GM21447 (cell line): Measurements from ENCODE around the gene CLEC1B.
"Not testable (repeated sequence)": the region's sequence is repeated elsewhere in the genome, so short reads cannot be mapped to it uniquely, and the experiment has no call there.

Experiments used
- ATAC-seq: cut with Tn5 transposase; IDR thresholded peaks from one replicate; pipeline ENCODE4 v1.9.1; 2021; ENCODE audit not compliant: unreplicated experiment

Gene CLEC1B

GRCh38 chr12:9975614-9976013, 23.3 kb downstream of the CLEC1B start:
- no peak for ATAC-seq

- ATAC-seq, result not testable (repeated sequence)
Observed at GRCh38 chr12:9974731-9975130, 24.2 kb downstream of the CLEC1B start.

GRCh38 chr12:9973949-9974348, 25.0 kb downstream of the CLEC1B start:
- no peak for ATAC-seq

GRCh38 chr12:9971181-9971580, 27.7 kb downstream of the CLEC1B start, which contains the start of gene CLEC12A:
TSS of gene CLEC12A (plus strand) at chr12:9971409. CDS start at chr12:9971597, 188 bp downstream.
- no peak for ATAC-seq

- ATAC-seq, result no peak
Observed at GRCh38 chr12:9969673-9970072, 29.2 kb downstream of the CLEC1B start.

- no peak for ATAC-seq
Observed at GRCh38 chr12:9961901-9962300, 37.0 kb downstream of the CLEC1B start.

- peak; percentile 90 for ATAC-seq
Observed at GRCh38 chr12:9961106-9961505, 37.8 kb downstream of the CLEC1B start.

GRCh38 chr12:9960590-9960989, 38.3 kb downstream of the CLEC1B start:
- ATAC-seq, result peak; percentile 25

- ATAC-seq, result no peak
Observed at GRCh38 chr12:9957834-9958233, 41.1 kb downstream of the CLEC1B start.

- not testable (repeated sequence) for ATAC-seq
Observed at GRCh38 chr12:9952954-9953729, 45.8 kb downstream of the CLEC1B start.

- ATAC-seq, result peak; percentile 31
Observed at GRCh38 chr12:9951026-9951675, 47.8 kb downstream of the CLEC1B start.

- ATAC-seq, result peak; percentile 95
Observed at GRCh38 chr12:9948606-9949296, 50.2 kb downstream of the CLEC1B start.

- no peak for ATAC-seq
Observed at GRCh38 chr12:9947674-9948073, 51.2 kb downstream of the CLEC1B start.

GRCh38 chr12:9944391-9944790, 54.5 kb downstream of the CLEC1B start:
- ATAC-seq, result no peak

GRCh38 chr12:9943240-9943639, 55.7 kb downstream of the CLEC1B start:
- ATAC-seq, result peak; percentile 75
